ENCODE data around the gene ITPR3.

GRCh38 chr6:33727126-33727525 is 106.0 kb downstream of the ITPR3 start:
- TF ChIP-seq CTCF (IDR thresholded peaks at IDR 0.05) (no peak), POLR2AphosphoS5 (IDR thresholded peaks at IDR 0.05) (no peak), EP300 (IDR thresholded peaks at IDR 0.05; ENCODE audit: low read depth) (no peak)

All from transverse colon (tissue), 4 donors.